Measurements from ENCODE around the gene CRYZ.

GRCh38 chr1:74779750-74780149 lies 46.9 kb upstream of the CRYZ start:
- TF ChIP-seq EZH2 (IDR thresholded peaks at IDR 0.05; ENCODE audit: insufficient read depth, poor library complexity, severe bottlenecking) (no peak), EZH2phosphoT487 (IDR thresholded peaks at IDR 0.05; ENCODE audit: insufficient read depth, low read depth) (no peak)
